Mesodermal cell (in vitro differentiated cells): ENCODE data around the gene PDLIM5.

Experiments used
- H3K27ac ChIP-seq: 2 replicates; pipeline ENCODE4 v1.7.0; 2013; ENCODE audit warnings: mild to moderate bottlenecking, low read depth, low read length, moderate library complexity; ENCODE audit not compliant: severe bottlenecking
- H3K36me3 ChIP-seq: 2 replicates; pipeline ENCODE4 v1.7.1; 2013; ENCODE audit warnings: mild to moderate bottlenecking, low read length, moderate library complexity; ENCODE audit not compliant: control insufficient read depth, insufficient read depth
- H3K4me1 ChIP-seq: one replicate; pipeline ENCODE4 v1.7.1; 2013; ENCODE audit warnings: mild to moderate bottlenecking, low read length; ENCODE audit not compliant: insufficient read depth, control insufficient read depth, poor library complexity, severe bottlenecking
- H3K4me3 ChIP-seq: 2 replicates; pipeline ENCODE4 v1.7.0; 2013; ENCODE audit warnings: low read length, control low read depth, mild to moderate bottlenecking; ENCODE audit not compliant: insufficient read depth, poor library complexity, severe bottlenecking; ENCODE audit errors: extremely low read depth
- H3K9me3 ChIP-seq: 2 replicates; pipeline ENCODE4 v1.7.1; 2013; ENCODE audit warnings: mild to moderate bottlenecking, low read length, moderate library complexity; ENCODE audit not compliant: control insufficient read depth
- WGBS, 2 experiments: methylation state at CpG; one replicate each; pipeline ENCODE4 v1.1.5; 2013; ENCODE audit warnings: missing lambda C conversion rate in 2 of 2; ENCODE audit not compliant: insufficient coverage in 2 of 2; 5-methylcytosine and 5-hydroxymethylcytosine counted together

PDLIM5 gene

DNA sequence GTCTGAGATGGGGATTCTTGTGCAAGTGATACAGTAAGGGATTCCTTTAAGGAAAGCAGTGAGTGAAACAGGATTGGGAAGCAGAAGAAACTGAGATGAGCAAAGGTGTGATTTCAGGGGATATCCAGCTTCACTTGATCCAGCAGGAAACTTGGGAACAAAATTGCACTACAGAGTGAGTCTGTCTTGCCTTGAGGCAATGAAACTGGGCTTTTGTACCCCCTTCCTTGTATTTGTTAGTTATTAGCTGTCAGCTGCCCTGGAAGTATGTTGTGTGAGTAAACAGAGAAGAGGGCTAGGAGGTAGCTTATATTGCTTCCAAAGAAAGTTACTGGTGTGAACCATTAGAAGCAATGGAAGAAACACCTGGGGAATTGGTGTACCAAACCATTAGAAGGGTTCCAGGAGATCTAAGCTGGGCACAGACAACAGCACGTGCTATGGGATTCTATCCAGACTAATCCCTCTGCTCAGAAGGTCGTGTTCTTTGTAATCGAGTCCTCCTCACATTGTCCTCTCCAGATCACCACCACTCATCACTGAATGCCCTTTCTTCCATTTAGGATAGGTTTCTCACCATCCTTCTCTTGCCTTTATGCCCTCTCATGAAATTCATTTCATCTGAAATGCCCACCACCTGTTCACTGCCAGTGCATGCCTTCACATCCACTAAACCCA, 76.0 kb downstream of the PDLIM5 start:
- Histone ChIP-seq H3K4me1 (peaks cover 7% of the 10 kb centered on the region), H3K9me3 (no peaks in the 10 kb centered on the region), H3K36me3 (peaks cover 18% of the 10 kb centered on the region), H3K4me3 (no peak overlapping the region), H3K27ac (no peak overlapping the region)
- WGBS, 2 experiments: 86 to 93% methylated on average over 3 of the region's 3 CpGs

DNA sequence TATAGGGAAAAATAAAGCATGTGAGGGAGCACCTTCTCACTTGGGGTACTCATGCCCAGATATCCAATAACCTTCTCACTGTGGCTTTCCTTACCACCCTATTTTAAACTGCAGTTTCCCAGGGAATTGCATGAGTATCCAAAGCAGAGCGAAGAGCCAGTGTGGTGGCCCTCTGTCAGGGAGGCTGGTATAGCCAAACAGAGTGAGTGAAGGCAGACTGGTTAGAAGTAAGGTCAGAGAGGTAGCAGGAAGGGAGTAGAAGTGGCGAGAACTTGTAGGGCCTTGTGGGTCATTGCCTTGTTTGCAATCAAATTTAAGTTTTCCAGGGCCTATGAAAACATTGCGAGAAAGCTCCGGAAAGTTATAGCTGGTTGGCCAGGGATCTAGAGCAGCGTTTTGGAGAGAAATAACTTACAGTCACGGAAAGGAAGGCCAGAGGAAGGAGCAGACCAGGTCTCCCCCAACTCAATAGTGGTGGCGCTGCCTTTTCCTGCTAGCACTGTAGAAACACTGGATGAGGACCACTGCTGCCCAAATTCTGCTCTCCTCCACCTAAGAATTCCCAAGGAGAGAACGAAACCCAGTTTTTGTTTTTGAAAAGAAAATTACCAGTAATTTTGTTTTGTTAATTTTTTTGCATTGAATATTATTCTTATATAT, 77.2 kb downstream of the PDLIM5 start:
- Histone ChIP-seq H3K9me3 (no peaks in the 10 kb centered on the region), H3K27ac (no peak overlapping the region), H3K36me3 (peaks cover 17% of the 10 kb centered on the region), H3K4me1 (peaks cover 3% of the 10 kb centered on the region), H3K4me3 (no peak overlapping the region)
- WGBS, 2 experiments: 83 to 88% methylated on average over 6 of the region's 8 CpGs

DNA sequence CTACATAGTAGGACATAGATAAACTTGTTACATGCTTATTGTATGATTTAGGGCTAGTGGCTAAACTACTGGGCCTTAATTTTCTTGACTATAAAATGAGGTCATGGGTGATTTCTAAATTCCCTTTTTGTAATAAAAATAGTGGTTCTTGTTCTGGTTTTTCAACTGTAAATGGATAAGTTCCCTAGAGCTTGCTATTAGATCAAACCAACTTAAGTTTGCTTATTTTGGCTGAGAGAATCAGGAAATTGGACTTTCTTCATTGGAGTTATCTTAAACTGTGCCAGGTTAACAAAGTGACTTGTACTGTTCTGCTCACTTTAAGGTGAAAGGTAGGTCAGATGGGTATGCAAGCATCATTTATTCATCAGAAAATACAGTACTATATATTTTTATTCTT, 78.3 kb downstream of the PDLIM5 start:
- peaks cover 10% of the 10 kb centered on the region for H3K4me1 ChIP-seq
- H3K4me3 ChIP-seq: no peak overlapping the region
- H3K36me3 ChIP-seq: peaks cover 15% of the 10 kb centered on the region
- H3K27ac ChIP-seq: no peak overlapping the region
- H3K9me3 ChIP-seq: no peaks in the 10 kb centered on the region

DNA sequence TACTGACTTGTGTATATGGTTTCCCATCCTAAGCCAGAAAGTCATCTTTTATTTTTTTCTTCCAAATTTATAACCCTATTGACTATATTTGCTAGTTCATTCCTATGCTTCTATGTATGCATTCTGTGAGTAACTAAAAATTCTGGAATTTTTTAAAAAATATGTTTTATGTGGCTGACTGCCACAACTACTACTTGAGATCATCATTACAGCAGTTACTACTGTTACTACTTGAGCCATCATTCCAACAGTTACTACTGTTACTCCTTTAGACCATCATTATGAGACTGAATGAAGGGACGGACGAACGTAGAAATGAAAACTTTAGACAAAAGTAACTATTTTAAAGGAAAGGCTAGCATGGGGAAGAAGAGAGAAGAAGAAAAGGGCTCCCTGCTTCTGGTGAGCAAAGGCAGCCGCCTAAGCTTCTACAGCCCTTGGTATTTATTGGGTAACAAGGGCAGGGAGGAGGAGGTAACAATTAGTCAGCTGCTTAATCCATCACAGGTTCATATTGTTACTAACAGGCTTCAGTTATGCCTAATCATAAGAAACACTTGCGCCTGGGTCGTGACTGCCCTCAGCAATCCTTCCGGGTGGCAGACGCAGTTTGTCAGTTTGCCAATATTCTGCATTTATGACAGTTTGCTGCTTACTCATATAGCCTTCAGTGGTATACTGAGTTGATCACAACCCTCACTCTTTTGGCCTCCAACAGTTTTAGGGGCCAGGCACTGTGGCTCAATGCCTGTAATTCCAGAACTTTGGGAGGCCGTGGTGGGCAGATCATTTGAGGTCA, 80.4 kb downstream of the PDLIM5 start:
- Histone ChIP-seq H3K4me1 (peaks cover 25% of the 10 kb centered on the region), H3K4me3 (no peak overlapping the region), H3K9me3 (no peaks in the 10 kb centered on the region), H3K36me3 (peaks cover 15% of the 10 kb centered on the region), H3K27ac (no peak overlapping the region)
- WGBS, 2 experiments: 85 to 90% methylated on average over 4 to 5 of the region's 9 CpGs

DNA sequence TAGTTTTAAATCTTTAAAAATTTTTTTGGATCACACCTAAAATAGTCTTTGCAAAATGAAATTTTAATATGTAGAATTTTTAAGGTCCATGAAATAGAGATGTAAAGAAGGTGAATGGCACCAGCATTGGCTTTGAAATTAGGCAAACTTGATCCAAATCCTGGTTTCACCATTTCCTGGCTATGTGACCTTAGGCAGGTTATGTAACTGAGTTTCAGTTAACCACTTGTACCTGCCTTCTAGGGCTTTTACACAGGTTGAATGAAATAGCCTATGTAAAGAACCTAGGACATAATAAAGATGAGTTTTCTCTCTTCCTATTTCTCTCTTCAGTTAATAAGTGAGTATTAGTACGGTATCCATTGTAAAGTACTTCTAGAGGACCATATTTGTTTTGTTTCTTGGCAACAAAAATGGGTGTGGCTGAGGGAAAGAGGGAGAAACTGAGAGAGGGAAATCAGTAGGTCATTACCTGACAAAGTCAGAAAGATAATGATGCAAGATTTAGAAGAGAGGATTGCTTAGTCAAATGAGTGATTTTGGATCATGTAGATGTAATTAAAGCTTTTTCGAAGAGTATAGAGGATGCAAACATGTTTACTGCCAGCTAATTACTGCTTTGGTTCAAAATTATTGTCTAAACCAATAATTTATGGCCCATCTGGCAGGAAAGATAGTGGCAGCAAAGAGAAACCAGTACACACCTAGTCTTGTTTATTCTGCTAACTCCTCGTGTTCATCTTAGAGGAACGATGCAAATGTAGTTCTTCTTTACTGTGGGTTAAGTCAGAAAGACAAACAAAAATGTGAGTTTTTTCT, 81.9 kb downstream of the PDLIM5 start:
- Histone ChIP-seq H3K36me3 (peaks cover 14% of the 10 kb centered on the region), H3K4me3 (no peak overlapping the region), H3K9me3 (no peaks in the 10 kb centered on the region), H3K27ac (no peak overlapping the region), H3K4me1 (peaks cover 34% of the 10 kb centered on the region)
- 90 to 100% methylated on average over 1 to 2 of the region's 4 CpGs for WGBS, 2 experiments

DNA sequence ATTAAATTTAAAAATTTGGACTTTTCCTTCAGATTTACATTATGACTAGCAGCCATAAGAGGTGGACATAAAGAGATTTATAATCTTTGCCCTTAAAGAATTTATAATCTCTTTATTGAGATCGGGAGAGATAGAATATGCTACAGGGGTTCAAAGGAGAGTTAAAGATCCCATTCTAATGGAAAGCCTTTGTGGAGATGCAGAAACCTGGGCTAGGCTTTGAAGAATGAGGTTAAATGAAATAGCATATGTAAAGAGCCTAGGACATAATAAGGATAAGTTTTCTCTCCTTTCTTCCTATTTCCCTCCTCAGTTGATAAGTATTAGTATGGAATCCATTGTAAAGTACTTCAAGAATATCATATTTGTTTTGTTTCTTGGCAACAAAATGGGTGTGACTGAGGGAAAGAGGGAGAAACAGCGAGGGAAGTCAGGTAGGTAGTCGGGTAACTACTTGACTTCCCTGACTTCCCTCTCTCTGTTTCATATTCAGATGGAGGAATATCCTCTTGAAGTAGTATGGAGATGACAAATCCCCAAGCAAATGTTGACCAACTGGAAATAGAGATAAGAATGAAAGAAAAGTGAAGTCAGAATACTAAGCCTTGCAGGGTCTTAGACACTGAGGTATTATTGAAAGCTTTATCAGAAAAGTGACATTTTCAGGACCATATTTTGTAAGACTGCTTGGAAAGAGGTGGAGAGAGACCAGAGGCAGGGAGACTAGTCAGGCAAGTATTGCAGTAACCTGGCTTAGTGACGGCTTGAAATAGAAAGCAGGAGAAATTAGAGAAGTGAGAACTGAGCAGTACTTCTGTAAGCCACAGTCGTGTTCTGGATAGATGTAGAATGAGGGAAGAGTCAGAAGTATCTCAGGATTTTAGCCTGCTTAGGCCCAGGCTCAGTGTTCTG, 82.9 kb downstream of the PDLIM5 start:
- H3K4me1 ChIP-seq: peaks cover 33% of the 10 kb centered on the region
- peak overlapping the region; percentile 19 for H3K27ac ChIP-seq
- H3K9me3 ChIP-seq: no peaks in the 10 kb centered on the region
- 54% methylated on average over 3 of the region's 5 CpGs for WGBS, 2 experiments
- H3K4me3 ChIP-seq: no peak overlapping the region
- peaks cover 14% of the 10 kb centered on the region for H3K36me3 ChIP-seq

DNA sequence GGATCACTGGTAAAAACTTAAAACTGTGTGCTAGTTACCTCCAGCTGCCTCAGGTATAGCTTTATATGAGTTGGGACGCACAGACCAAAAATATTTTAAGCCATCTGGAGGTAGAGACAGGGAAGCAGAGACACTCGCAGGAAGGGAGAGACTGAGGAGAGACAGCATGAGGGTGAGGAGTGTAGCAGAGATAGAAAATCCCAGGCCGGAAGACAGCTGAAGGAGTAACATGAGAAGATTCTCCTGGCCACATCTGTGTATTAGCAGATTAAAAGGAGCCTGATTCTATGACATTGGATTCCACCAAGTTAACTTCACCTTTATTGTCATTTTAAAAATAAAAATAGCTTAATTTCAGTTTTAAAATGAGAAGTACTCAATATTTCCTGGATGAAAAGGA, 84.3 kb downstream of the PDLIM5 start:
- 49 to 59% methylated on average over 3 of the region's 3 CpGs for WGBS, 2 experiments
- Histone ChIP-seq H3K27ac (no peak overlapping the region), H3K4me1 (peaks cover 33% of the 10 kb centered on the region), H3K36me3 (peaks cover 14% of the 10 kb centered on the region), H3K9me3 (no peaks in the 10 kb centered on the region), H3K4me3 (no peak overlapping the region)

DNA sequence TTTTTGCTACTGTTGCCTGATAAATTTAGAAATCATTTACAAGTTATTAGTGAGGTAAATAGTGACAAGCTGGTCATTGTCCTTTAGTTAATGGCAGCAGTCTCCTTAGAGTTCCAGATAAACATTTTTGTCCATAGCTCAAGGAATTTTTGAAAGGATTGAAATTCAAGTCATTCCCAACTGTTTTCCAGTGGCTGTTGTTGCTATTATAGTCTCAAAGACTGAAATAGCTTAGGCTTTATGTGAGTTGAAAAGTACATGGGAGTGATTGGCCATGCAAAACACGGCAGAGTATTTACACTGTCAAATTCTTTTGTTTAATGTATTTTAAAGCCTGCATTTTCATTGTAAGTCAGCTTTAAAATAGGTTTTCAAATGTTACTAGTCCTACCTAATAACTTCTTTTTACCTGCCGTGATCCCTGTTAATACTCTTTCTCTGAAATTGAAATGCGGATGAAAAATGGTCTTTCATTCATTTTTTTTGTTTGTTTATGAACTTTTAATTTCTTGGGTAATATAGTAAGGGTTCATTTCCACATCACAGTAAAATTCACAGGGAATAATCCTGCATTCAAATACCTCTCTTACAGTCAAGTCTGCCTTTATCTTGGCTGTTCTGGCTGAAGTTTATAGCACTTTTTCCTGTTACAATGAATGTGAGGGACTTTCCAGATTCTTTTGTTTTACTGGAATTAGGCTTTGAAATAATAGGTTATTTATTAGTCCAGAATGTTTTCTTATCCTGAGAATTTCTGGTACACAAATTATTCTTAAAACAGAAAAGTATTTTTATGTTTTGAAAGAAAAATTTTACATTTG, 85.1 kb downstream of the PDLIM5 start:
- WGBS, 2 experiments: no CpG with 5 or more reads among the region's 3 CpGs
- peaks cover 33% of the 10 kb centered on the region for H3K4me1 ChIP-seq
- H3K36me3 ChIP-seq: peaks cover 19% of the 10 kb centered on the region
- H3K27ac ChIP-seq: peak overlapping the region; percentile 31
- H3K9me3 ChIP-seq: no peaks in the 10 kb centered on the region
- H3K4me3 ChIP-seq: no peak overlapping the region

DNA sequence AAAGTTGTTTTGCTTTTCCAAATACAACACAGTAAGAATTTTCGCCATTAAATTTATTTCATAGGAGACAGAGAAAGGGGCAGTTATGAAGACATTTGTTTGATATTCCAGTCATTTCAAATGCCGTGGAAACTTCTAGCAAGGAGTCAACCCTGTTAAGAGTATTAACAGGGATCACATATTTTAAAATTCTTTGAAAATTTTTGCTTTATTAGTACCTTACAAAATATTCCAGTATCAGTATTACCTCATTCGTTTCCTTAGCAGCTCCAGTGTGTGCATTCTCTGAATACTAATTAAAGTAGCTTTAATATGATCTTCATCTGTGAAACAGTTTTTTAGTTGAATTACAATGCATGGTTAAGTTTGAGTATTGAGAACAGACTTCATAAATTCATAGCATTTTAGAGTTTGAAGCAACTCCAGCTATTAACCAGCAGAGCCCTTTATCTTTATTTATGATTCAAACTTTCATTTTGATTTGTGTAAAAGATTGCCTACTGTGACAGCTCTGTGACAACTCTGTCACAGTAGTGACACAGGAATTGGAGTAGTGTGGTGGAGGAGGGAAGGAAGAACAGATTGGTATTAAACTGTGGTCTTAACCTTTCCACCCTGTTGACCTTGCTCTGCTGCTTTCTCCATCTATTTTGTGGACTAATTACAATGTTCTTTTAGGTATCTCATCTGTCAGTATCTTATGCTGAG, 86.3 kb downstream of the PDLIM5 start:
- no CpG with 5 or more reads among the region's 3 CpGs for WGBS, 2 experiments
- H3K27ac ChIP-seq: no peak overlapping the region

More for the DNA sequence above, 86.3 kb downstream of the PDLIM5 start:
- H3K4me3 ChIP-seq: no peak overlapping the region
- peaks cover 33% of the 10 kb centered on the region for H3K4me1 ChIP-seq
- no peaks in the 10 kb centered on the region for H3K9me3 ChIP-seq
- peaks cover 15% of the 10 kb centered on the region for H3K36me3 ChIP-seq
